ENCODE results near the gene ADK.

Gene ADK

GRCh38 chr10:74371696-74372095 lies 220.7 kb downstream of the ADK start:
- peak; percentile 20 for DNase-seq

GRCh38 chr10:74373059-74373458 lies 222.0 kb downstream of the ADK start:
- DNase-seq: no peak

GRCh38 chr10:74377476-74377875 lies 226.5 kb downstream of the ADK start:
- DNase-seq: no peak

GRCh38 chr10:74379474-74379873 lies 228.5 kb downstream of the ADK start:
- DNase-seq: no peak

GRCh38 chr10:74380795-74381194 lies 229.8 kb downstream of the ADK start:
- DNase-seq: no peak

GRCh38 chr10:74381291-74381853 lies 230.4 kb downstream of the ADK start:
- DNase-seq: no peak

- no peak for DNase-seq
These were observed 231.6 kb downstream of the ADK start for GRCh38 chr10:74382663-74383062.

GRCh38 chr10:74383642-74384041 lies 232.6 kb downstream of the ADK start:
- DNase-seq: no peak

GRCh38 chr10:74384615-74385183 lies 233.7 kb downstream of the ADK start:
- DNase-seq: no peak

- no peak for DNase-seq
These were observed 237.8 kb downstream of the ADK start for GRCh38 chr10:74388801-74389200.

- no peak for DNase-seq
These were observed 240.8 kb downstream of the ADK start for GRCh38 chr10:74391786-74392185.

- DNase-seq: no peak
These were observed 243.5 kb downstream of the ADK start for GRCh38 chr10:74394416-74394969.

GRCh38 chr10:74400186-74400585 lies 249.2 kb downstream of the ADK start:
- DNase-seq: no peak

- DNase-seq: no peak
These were observed 255.0 kb downstream of the ADK start for GRCh38 chr10:74406006-74406405.

GRCh38 chr10:74415146-74415839 lies 264.3 kb downstream of the ADK start:
- DNase-seq: no peak

- DNase-seq: no peak
These were observed 266.4 kb downstream of the ADK start for GRCh38 chr10:74417397-74417796.

- DNase-seq: peak; percentile 14
These were observed 267.4 kb downstream of the ADK start for GRCh38 chr10:74418285-74418872.

- no peak for DNase-seq
These were observed 268.5 kb downstream of the ADK start for GRCh38 chr10:74419491-74419951.

- DNase-seq: peak; percentile 27
These were observed 268.9 kb downstream of the ADK start for GRCh38 chr10:74419958-74420375.

- no peak for DNase-seq
These were observed 273.5 kb downstream of the ADK start for GRCh38 chr10:74424565-74424964.

GRCh38 chr10:74425456-74426001 lies 274.5 kb downstream of the ADK start:
- no peak for DNase-seq

- no peak for DNase-seq
These were observed 280.8 kb downstream of the ADK start for GRCh38 chr10:74431816-74432215.

GRCh38 chr10:74432841-74433594 lies 282.0 kb downstream of the ADK start:
- peak; percentile 78 for DNase-seq
